Measurements from ENCODE around the gene HTR4. TPM values are rescaled to one million over a fixed set of nuclear protein-coding genes. Genes with fewer than 3 reads are reported as not detected.

Gene HTR4
- total RNA-seq, 1 donor from 2014 or later, result not detected

GRCh38 chr5:148697809-148698196 is 43.5 kb upstream of the HTR4 start:
- no peak for TF ChIP-seq EZH2phosphoT487 (IDR thresholded peaks at IDR 0.05)
- no peak for TF ChIP-seq CTCF (IDR thresholded peaks at IDR 0.05)
- TF ChIP-seq EZH2 (IDR thresholded peaks at IDR 0.05), result no peak
- Mint-ChIP-seq H3K27ac (no peak overlapping the region), H3K27me3 (ENCODE audit: insufficient read depth, low read depth) (peaks cover 3% of the 10 kb centered on the region), H3K4me1 (no peaks in the 10 kb centered on the region), H3K9me3 (peaks cover 4% of the 10 kb centered on the region), H3K36me3 (no peaks in the 10 kb centered on the region), H3K4me3 (no peak overlapping the region)
- no peaks in the 10 kb centered on the region for H4K20me1 ChIP-seq (ENCODE audit: low read depth)
- H2AFZ ChIP-seq (replicated peaks), result no peak overlapping the region
- no peaks in the 10 kb centered on the region for H3K36me3 ChIP-seq
- H3K79me2 ChIP-seq (ENCODE audit: low read depth), result no peaks in the 10 kb centered on the region
- H3K9me3 ChIP-seq (ENCODE audit: low read depth), result no peaks in the 10 kb centered on the region
- no peaks in the 10 kb centered on the region for H3K27me3 ChIP-seq
- no peak overlapping the region for H3K4me2 ChIP-seq
- H3F3A ChIP-seq (ENCODE audit: low read depth), result no peaks in the 10 kb centered on the region
- no peak overlapping the region for H3K27ac ChIP-seq
- no peak for DNase-seq (ENCODE audit: low spot score)
- no peak overlapping the region for H3K9ac ChIP-seq
- H3K4me3 ChIP-seq, result no peak overlapping the region
- no peaks in the 10 kb centered on the region for H3K4me1 ChIP-seq

- TF ChIP-seq EZH2phosphoT487 (IDR thresholded peaks at IDR 0.05) (no peak), CTCF (IDR thresholded peaks at IDR 0.05) (no peak), EZH2 (IDR thresholded peaks at IDR 0.05) (no peak)
- no peaks in the 10 kb centered on the region for H3K9me3 ChIP-seq (ENCODE audit: low read depth)
- H3K4me1 ChIP-seq, result no peaks in the 10 kb centered on the region
- no peaks in the 10 kb centered on the region for H3F3A ChIP-seq (ENCODE audit: low read depth)
- H3K79me2 ChIP-seq (ENCODE audit: low read depth), result no peaks in the 10 kb centered on the region
- no peak overlapping the region for H3K27ac ChIP-seq
- no peaks in the 10 kb centered on the region for H3K27me3 ChIP-seq
- no peaks in the 10 kb centered on the region for H3K36me3 ChIP-seq
- Mint-ChIP-seq H3K36me3 (no peaks in the 10 kb centered on the region), H3K27ac (no peak overlapping the region), H3K4me3 (no peak overlapping the region), H3K27me3 (ENCODE audit: insufficient read depth, low read depth) (peaks cover 3% of the 10 kb centered on the region), H3K9me3 (peaks cover 4% of the 10 kb centered on the region), H3K4me1 (no peaks in the 10 kb centered on the region)
- no peak for DNase-seq (ENCODE audit: low spot score)
- no peak overlapping the region for H3K9ac ChIP-seq
- no peak overlapping the region for H2AFZ ChIP-seq (replicated peaks)
- no peak overlapping the region for H3K4me2 ChIP-seq
- no peaks in the 10 kb centered on the region for H4K20me1 ChIP-seq (ENCODE audit: low read depth)
- H3K4me3 ChIP-seq, result no peak overlapping the region
Measured at GRCh38 chr5:148697180-148697808, 43.0 kb upstream of the HTR4 start.

GRCh38 chr5:148696187-148697036 is 42.1 kb upstream of the HTR4 start:
- Mint-ChIP-seq H3K27ac (no peak overlapping the region), H3K27me3 (ENCODE audit: insufficient read depth, low read depth) (no peaks in the 10 kb centered on the region), H3K4me3 (no peak overlapping the region), H3K36me3 (no peaks in the 10 kb centered on the region), H3K9me3 (no peaks in the 10 kb centered on the region), H3K4me1 (no peaks in the 10 kb centered on the region)
- Histone ChIP-seq H2AFZ (replicated peaks) (no peak overlapping the region), H3K4me2 (no peak overlapping the region), H3K9me3 (ENCODE audit: low read depth) (no peaks in the 10 kb centered on the region), H3K4me3 (no peak overlapping the region), H4K20me1 (ENCODE audit: low read depth) (no peaks in the 10 kb centered on the region), H3F3A (ENCODE audit: low read depth) (no peaks in the 10 kb centered on the region), H3K27ac (no peak overlapping the region), H3K36me3 (no peaks in the 10 kb centered on the region), H3K4me1 (no peaks in the 10 kb centered on the region), H3K9ac (no peak overlapping the region), H3K27me3 (no peaks in the 10 kb centered on the region), H3K79me2 (ENCODE audit: low read depth) (no peaks in the 10 kb centered on the region)
- DNase-seq (ENCODE audit: low spot score), result no peak
- TF ChIP-seq CTCF (IDR thresholded peaks at IDR 0.05) (no peak), EZH2 (IDR thresholded peaks at IDR 0.05) (no peak), EZH2phosphoT487 (IDR thresholded peaks at IDR 0.05) (no peak)

All from neural progenitor cell (in vitro differentiated cells).